ENCODE data around the gene GNAO1.

GRCh38 chr16:56183266-56183665 lies 8.0 kb upstream of the GNAO1 start:
- TF ChIP-seq FOXA1 (IDR thresholded peaks at IDR 0.05) (no peak), CTBP1 (IDR thresholded peaks at IDR 0.05; ENCODE audit: borderline replicate concordance) (no peak), ELF4 (IDR thresholded peaks at IDR 0.05) (no peak), BHLHE40 (IDR thresholded peaks at IDR 0.05; ENCODE audit: borderline replicate concordance) (no peak), NFRKB (IDR thresholded peaks at IDR 0.05) (no peak), PKNOX1 (IDR thresholded peaks at IDR 0.05) (no peak), HDGF (IDR thresholded peaks at IDR 0.05; ENCODE audit: borderline replicate concordance) (no peak), LEF1 (IDR thresholded peaks at IDR 0.05; ENCODE audit: borderline replicate concordance) (no peak), SUZ12 (IDR thresholded peaks at IDR 0.05) (no peak), L3MBTL2 (conservative IDR thresholded peaks at IDR 0.05) (no peak)
